Panc1 (cell line): ENCODE data around the gene OXCT1.

ENCODE experiments used
- POLR2AphosphoS5 ChIP-seq: IDR thresholded peaks from 2 replicates; pipeline ENCODE4 v1.6.1; 2012; ENCODE audit warnings: mild to moderate bottlenecking, low read depth, low read length, moderate library complexity
- TF ChIP-seq, protein P1 (sequence below), 2 experiments: IDR thresholded peaks; 2 replicates each; pipeline ENCODE4 v1.6.1; 2011 to 2012; ENCODE audit warnings: low read depth in 2 of 2, control low read depth in 1 of 2, low read length in 1 of 2, mild to moderate bottlenecking in 1 of 2, moderate library complexity in 1 of 2; ENCODE audit not compliant: insufficient read depth in 1 of 2
- TF ChIP-seq, protein P2 (sequence below): fragments of 450-650 bp; IDR thresholded peaks from 2 replicates; pipeline ENCODE4 v1.5.1; 2017; ENCODE audit warnings: mild to moderate bottlenecking

DNA sequence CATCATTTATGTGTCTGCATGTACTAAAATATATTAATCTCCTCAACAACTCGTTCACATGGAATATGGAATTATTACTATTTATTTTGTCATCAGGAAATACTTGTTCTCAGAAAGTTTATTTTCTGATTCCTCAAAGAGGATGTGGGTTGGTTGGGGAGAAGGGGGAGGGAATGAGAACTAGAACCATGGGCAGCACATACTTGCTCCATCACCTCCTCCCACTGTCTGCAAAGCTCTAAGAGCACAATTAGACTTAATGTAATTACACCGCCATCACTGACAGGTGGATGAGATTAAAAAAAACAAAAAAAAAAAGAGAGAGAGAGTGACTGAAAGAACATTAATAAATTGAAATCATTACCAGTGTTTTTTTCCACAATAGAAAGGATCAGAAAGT is 98.2 kb downstream of the OXCT1 start:
- TF ChIP-seq POLR2AphosphoS5, result no peak
- TF ChIP-seq, protein P1, sequence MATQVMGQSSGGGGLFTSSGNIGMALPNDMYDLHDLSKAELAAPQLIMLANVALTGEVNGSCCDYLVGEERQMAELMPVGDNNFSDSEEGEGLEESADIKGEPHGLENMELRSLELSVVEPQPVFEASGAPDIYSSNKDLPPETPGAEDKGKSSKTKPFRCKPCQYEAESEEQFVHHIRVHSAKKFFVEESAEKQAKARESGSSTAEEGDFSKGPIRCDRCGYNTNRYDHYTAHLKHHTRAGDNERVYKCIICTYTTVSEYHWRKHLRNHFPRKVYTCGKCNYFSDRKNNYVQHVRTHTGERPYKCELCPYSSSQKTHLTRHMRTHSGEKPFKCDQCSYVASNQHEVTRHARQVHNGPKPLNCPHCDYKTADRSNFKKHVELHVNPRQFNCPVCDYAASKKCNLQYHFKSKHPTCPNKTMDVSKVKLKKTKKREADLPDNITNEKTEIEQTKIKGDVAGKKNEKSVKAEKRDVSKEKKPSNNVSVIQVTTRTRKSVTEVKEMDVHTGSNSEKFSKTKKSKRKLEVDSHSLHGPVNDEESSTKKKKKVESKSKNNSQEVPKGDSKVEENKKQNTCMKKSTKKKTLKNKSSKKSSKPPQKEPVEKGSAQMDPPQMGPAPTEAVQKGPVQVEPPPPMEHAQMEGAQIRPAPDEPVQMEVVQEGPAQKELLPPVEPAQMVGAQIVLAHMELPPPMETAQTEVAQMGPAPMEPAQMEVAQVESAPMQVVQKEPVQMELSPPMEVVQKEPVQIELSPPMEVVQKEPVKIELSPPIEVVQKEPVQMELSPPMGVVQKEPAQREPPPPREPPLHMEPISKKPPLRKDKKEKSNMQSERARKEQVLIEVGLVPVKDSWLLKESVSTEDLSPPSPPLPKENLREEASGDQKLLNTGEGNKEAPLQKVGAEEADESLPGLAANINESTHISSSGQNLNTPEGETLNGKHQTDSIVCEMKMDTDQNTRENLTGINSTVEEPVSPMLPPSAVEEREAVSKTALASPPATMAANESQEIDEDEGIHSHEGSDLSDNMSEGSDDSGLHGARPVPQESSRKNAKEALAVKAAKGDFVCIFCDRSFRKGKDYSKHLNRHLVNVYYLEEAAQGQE (IDR thresholded peaks at IDR 0.05; ENCODE audit: insufficient read depth in 1 of 2, low read depth in 2 of 2, low read length in 1 of 2), result no peak
- TF ChIP-seq, protein P2, sequence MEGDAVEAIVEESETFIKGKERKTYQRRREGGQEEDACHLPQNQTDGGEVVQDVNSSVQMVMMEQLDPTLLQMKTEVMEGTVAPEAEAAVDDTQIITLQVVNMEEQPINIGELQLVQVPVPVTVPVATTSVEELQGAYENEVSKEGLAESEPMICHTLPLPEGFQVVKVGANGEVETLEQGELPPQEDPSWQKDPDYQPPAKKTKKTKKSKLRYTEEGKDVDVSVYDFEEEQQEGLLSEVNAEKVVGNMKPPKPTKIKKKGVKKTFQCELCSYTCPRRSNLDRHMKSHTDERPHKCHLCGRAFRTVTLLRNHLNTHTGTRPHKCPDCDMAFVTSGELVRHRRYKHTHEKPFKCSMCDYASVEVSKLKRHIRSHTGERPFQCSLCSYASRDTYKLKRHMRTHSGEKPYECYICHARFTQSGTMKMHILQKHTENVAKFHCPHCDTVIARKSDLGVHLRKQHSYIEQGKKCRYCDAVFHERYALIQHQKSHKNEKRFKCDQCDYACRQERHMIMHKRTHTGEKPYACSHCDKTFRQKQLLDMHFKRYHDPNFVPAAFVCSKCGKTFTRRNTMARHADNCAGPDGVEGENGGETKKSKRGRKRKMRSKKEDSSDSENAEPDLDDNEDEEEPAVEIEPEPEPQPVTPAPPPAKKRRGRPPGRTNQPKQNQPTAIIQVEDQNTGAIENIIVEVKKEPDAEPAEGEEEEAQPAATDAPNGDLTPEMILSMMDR, result no peak
